Hematopoietic multipotent progenitor cell treated with erythropoietin and hydrocortisone succinate and interleukin-3 and kit ligand, for 8 days (in vitro differentiated cells): ENCODE data around the gene SGTA.

Source experiments
- DNase-seq: peaks from one replicate; pipeline ENCODE4 v3.0.0-alpha.2; 2015

Gene SGTA

GRCh38 chr19:2809387-2810140 lies 26.5 kb upstream of the SGTA start:
- DNase-seq: no peak

- DNase-seq: no peak
Observed at GRCh38 chr19:2808129-2808941, 25.3 kb upstream of the SGTA start.

- no peak for DNase-seq
Observed at GRCh38 chr19:2807379-2808128, 24.5 kb upstream of the SGTA start.

- no peak for DNase-seq
Observed at GRCh38 chr19:2806736-2807378, 23.8 kb upstream of the SGTA start.

GRCh38 chr19:2805991-2806649 lies 23.0 kb upstream of the SGTA start:
- no peak for DNase-seq

GRCh38 chr19:2805261-2805900 lies 22.3 kb upstream of the SGTA start:
- DNase-seq: no peak

GRCh38 chr19:2804156-2805004 lies 21.3 kb upstream of the SGTA start:
- DNase-seq: no peak

GRCh38 chr19:2803486-2804155 lies 20.5 kb upstream of the SGTA start:
- no peak for DNase-seq

GRCh38 chr19:2802826-2803225 lies 19.8 kb upstream of the SGTA start:
- DNase-seq: no peak

- DNase-seq: no peak
Observed at GRCh38 chr19:2800506-2800905, 17.4 kb upstream of the SGTA start.

GRCh38 chr19:2799273-2800020 lies 16.4 kb upstream of the SGTA start:
- DNase-seq: no peak

- peak; percentile 67 for DNase-seq
Observed at GRCh38 chr19:2798733-2799132, 15.7 kb upstream of the SGTA start.

GRCh38 chr19:2798158-2798685 lies 15.1 kb upstream of the SGTA start:
- DNase-seq: no peak

GRCh38 chr19:2797280-2797679 lies 14.2 kb upstream of the SGTA start:
- DNase-seq: no peak

GRCh38 chr19:2796659-2797266 lies 13.7 kb upstream of the SGTA start:
- DNase-seq: no peak

- DNase-seq: no peak
Observed at GRCh38 chr19:2795827-2796658, 13.0 kb upstream of the SGTA start.

GRCh38 chr19:2793577-2793976 lies 10.5 kb upstream of the SGTA start:
- no peak for DNase-seq

- no peak for DNase-seq
Observed at GRCh38 chr19:2793126-2793525, 10.1 kb upstream of the SGTA start.
